CD4-positive, CD25-positive, alpha-beta regulatory T cell (primary cell): ENCODE results near the gene MSN. TPM values are rescaled to one million over a fixed set of nuclear protein-coding genes. Genes with fewer than 3 reads are reported as not detected.

Source experiments
- ATAC-seq, 2 donors: fragments of 150-1000 bp; cut with Tn5 transposase; one replicate each; pipeline ENCODE4 v1.10.0; 2021; ENCODE audit warnings: low read depth in 2 of 2, moderate number of reproducible peaks in 2 of 2, moderate library complexity in 1 of 2
- DNase-seq, 3 donors: peaks; one replicate each; pipeline versions ENCODE4 v3.0.0 to v3.0.0-alpha.2; 2012 to 2022; ENCODE audit warnings: mixed read lengths in 1 of 3
- H3K27ac ChIP-seq: one replicate; pipeline ENCODE4 v1.7.0; 2013; ENCODE audit warnings: mild to moderate bottlenecking, low read length; ENCODE audit not compliant: insufficient read depth, poor library complexity, severe bottlenecking
- H3K27me3 ChIP-seq: one replicate; pipeline ENCODE4 v1.7.0; 2013; ENCODE audit warnings: low read length; ENCODE audit not compliant: control insufficient read depth, insufficient read depth
- H3K36me3 ChIP-seq: one replicate; pipeline ENCODE4 v1.7.0; 2013; ENCODE audit warnings: mild to moderate bottlenecking, low read length, moderate library complexity; ENCODE audit not compliant: control insufficient read depth, insufficient read depth
- H3K4me1 ChIP-seq: 2 replicates; pipeline ENCODE4 v1.7.0; 2013; ENCODE audit warnings: mild to moderate bottlenecking, low read length; ENCODE audit not compliant: insufficient read depth, control insufficient read depth, poor library complexity, severe bottlenecking
- H3K4me3 ChIP-seq: one replicate; pipeline ENCODE4 v1.7.0; 2013; ENCODE audit warnings: low read depth, mild to moderate bottlenecking, low read length, moderate library complexity
- H3K9me3 ChIP-seq, 2 experiments: 1 replicate in 1 of 2; 2 replicates in 1 of 2; pipeline ENCODE4 v1.7.0; 2013; ENCODE audit warnings: low read length in 2 of 2, mild to moderate bottlenecking in 1 of 2, moderate library complexity in 1 of 2; ENCODE audit not compliant: control insufficient read depth in 2 of 2
- H3K27ac Mint-ChIP-seq, 3 donors: one replicate each; pipeline ENCODE4 v1.8.0; 2020 to 2022; ENCODE audit warnings: mild to moderate bottlenecking in 3 of 3, mixed read lengths in 3 of 3, moderate library complexity in 2 of 3
- H3K27me3 Mint-ChIP-seq: one replicate; pipeline ENCODE4 v1.8.0; 2022; ENCODE audit warnings: mild to moderate bottlenecking, mixed read lengths
- H3K36me3 Mint-ChIP-seq: one replicate; pipeline ENCODE4 v1.8.0; 2020; ENCODE audit warnings: mixed read lengths
- H3K4me1 Mint-ChIP-seq, 4 donors: one replicate each; pipeline ENCODE4 v1.8.0; 2020 to 2022; ENCODE audit warnings: mixed read lengths in 4 of 4, mild to moderate bottlenecking in 1 of 4
- H3K4me3 Mint-ChIP-seq, 4 donors: one replicate each; pipeline ENCODE4 v1.8.0; 2020 to 2022; ENCODE audit warnings: mild to moderate bottlenecking in 4 of 4, mixed read lengths in 4 of 4, moderate library complexity in 3 of 4
- H3K9me3 Mint-ChIP-seq, 7 donors: one replicate each; pipeline ENCODE4 v1.8.0; 2020 to 2022; ENCODE audit warnings: mixed read lengths in 7 of 7, mild to moderate bottlenecking in 3 of 7, moderate library complexity in 2 of 7
- polyA plus RNA-seq, 4 donors: library from polyadenylated mRNA; unstranded; fragments of 300-500 nt; fragmentation: Illumina TruSeq; gene quantifications; one replicate each; pipeline ENCODE4 v1.2.3, GENCODE V29; 2021
- total RNA-seq: library from RNA; stranded (reverse); gene quantifications from one replicate; pipeline ENCODE4 v1.2.3, GENCODE V29; 2022

MSN gene
- total and polyA plus RNA-seq, 5 donors from 2014 or later = 339 to 527 (median 438) TPM

GRCh38 chrX:65688403-65688871, 21.0 kb downstream of the MSN start:
- Mint-ChIP-seq H3K27me3 (no peaks in the 10 kb centered on the region), H3K4me1 (peaks cover 36 to 97% (median 66%) of the 10 kb centered on the region in 4 donors), H3K4me3 (peak overlapping the region; percentile 16 to 80 (median 35)), H3K36me3 (peaks cover 25% of the 10 kb centered on the region), H3K27ac (peak overlapping the region; percentile 83 to 93 (median 85)), H3K9me3 (no peaks in the 10 kb centered on the region)
- Histone ChIP-seq H3K4me1 (peaks cover 85% of the 10 kb centered on the region), H3K9me3 (no peaks in the 10 kb centered on the region), H3K27ac (peak overlapping the region; percentile 39), H3K36me3 (no peaks in the 10 kb centered on the region), H3K4me3 (peak overlapping the region; percentile 38), H3K27me3 (no peaks in the 10 kb centered on the region)
- DNase-seq = no peak
- no peak for ATAC-seq

GRCh38 chrX:65689377-65689776, 21.9 kb downstream of the MSN start:
- Mint-ChIP-seq H3K9me3 (no peaks in the 10 kb centered on the region), H3K36me3 (peaks cover 25% of the 10 kb centered on the region), H3K4me3 (peak overlapping the region in 3 of 4 donors; percentile 49 to 80 (median 69)), H3K27ac (peak overlapping the region; percentile 13 to 93 (median 83)), H3K27me3 (no peaks in the 10 kb centered on the region), H3K4me1 (peaks cover 37 to 100% (median 71%) of the 10 kb centered on the region in 4 donors)
- peak overlapping the region; percentile 39 for H3K27ac ChIP-seq
- peaks cover 88% of the 10 kb centered on the region for H3K4me1 ChIP-seq
- DNase-seq = no peak
- H3K9me3 ChIP-seq = no peaks in the 10 kb centered on the region
- no peaks in the 10 kb centered on the region for H3K27me3 ChIP-seq
- ATAC-seq = no peak
- peak overlapping the region; percentile 38 for H3K4me3 ChIP-seq
- H3K36me3 ChIP-seq = no peaks in the 10 kb centered on the region

GRCh38 chrX:65690057-65690855, 22.8 kb downstream of the MSN start:
- ATAC-seq = no peak
- peak overlapping the region; percentile 38 for H3K4me3 ChIP-seq
- H3K9me3 ChIP-seq = no peaks in the 10 kb centered on the region
- Mint-ChIP-seq H3K4me1 (peaks cover 33 to 100% (median 72%) of the 10 kb centered on the region in 4 donors), H3K36me3 (peaks cover 26% of the 10 kb centered on the region), H3K27ac (peak overlapping the region in 2 of 3 donors; percentile 83 to 93), H3K9me3 (no peaks in the 10 kb centered on the region), H3K4me3 (peak overlapping the region; percentile 2 to 80 (median 72)), H3K27me3 (no peaks in the 10 kb centered on the region)
- H3K36me3 ChIP-seq = no peaks in the 10 kb centered on the region
- no peak for DNase-seq
- peak overlapping the region; percentile 39 for H3K27ac ChIP-seq
- peaks cover 88% of the 10 kb centered on the region for H3K4me1 ChIP-seq
- no peaks in the 10 kb centered on the region for H3K27me3 ChIP-seq

GRCh38 chrX:65695849-65696449, 28.5 kb downstream of the MSN start:
- Histone ChIP-seq H3K36me3 (peaks cover 2% of the 10 kb centered on the region), H3K9me3 (no peaks in the 10 kb centered on the region), H3K4me1 (peaks cover 85% of the 10 kb centered on the region), H3K27me3 (no peaks in the 10 kb centered on the region), H3K4me3 (peak overlapping the region; percentile 76), H3K27ac (peak overlapping the region; percentile 82)
- peaks cover 42 to 100% (median 66%) of the 10 kb centered on the region in 4 donors for H3K4me1 Mint-ChIP-seq
- peak overlapping the region; percentile 92 to 100 (median 96) for H3K27ac Mint-ChIP-seq
- no peaks in the 10 kb centered on the region for H3K27me3 Mint-ChIP-seq
- no peak for DNase-seq
- peak overlapping the region; percentile 76 to 91 (median 84) for H3K4me3 Mint-ChIP-seq
- H3K9me3 Mint-ChIP-seq = peaks cover 0 to 1% (median 0%) of the 10 kb centered on the region in 7 donors
- ATAC-seq = no peak
- peaks cover 15% of the 10 kb centered on the region for H3K36me3 Mint-ChIP-seq

GRCh38 chrX:65696613-65697012, 29.2 kb downstream of the MSN start:
- Histone ChIP-seq H3K4me1 (peaks cover 86% of the 10 kb centered on the region), H3K27ac (peak overlapping the region; percentile 82), H3K27me3 (no peaks in the 10 kb centered on the region), H3K9me3 (no peaks in the 10 kb centered on the region), H3K36me3 (peaks cover 5% of the 10 kb centered on the region), H3K4me3 (peak overlapping the region; percentile 76)
- Mint-ChIP-seq H3K36me3 (peaks cover 19% of the 10 kb centered on the region), H3K4me1 (peaks cover 48 to 100% (median 68%) of the 10 kb centered on the region in 4 donors), H3K27ac (peak overlapping the region; percentile 78 to 96 (median 92)), H3K4me3 (peak overlapping the region; percentile 76 to 91 (median 84)), H3K27me3 (no peaks in the 10 kb centered on the region), H3K9me3 (peaks cover 0 to 1% (median 0%) of the 10 kb centered on the region in 7 donors)
- no peak for ATAC-seq
- peak in 1 of 3 donors; percentile 48 for DNase-seq

GRCh38 chrX:65697211-65697641, 29.8 kb downstream of the MSN start:
- Mint-ChIP-seq H3K4me1 (peaks cover 46 to 99% (median 65%) of the 10 kb centered on the region in 4 donors), H3K9me3 (peaks cover 0 to 1% (median 0%) of the 10 kb centered on the region in 7 donors), H3K27me3 (no peaks in the 10 kb centered on the region), H3K27ac (peak overlapping the region; percentile 92 to 96 (median 94)), H3K36me3 (peaks cover 16% of the 10 kb centered on the region), H3K4me3 (peak overlapping the region; percentile 76 to 91 (median 84))
- no peak for DNase-seq
- no peaks in the 10 kb centered on the region for H3K9me3 ChIP-seq
- peaks cover 7% of the 10 kb centered on the region for H3K36me3 ChIP-seq
- H3K27ac ChIP-seq = peak overlapping the region; percentile 82
- H3K27me3 ChIP-seq = no peaks in the 10 kb centered on the region
- ATAC-seq = no peak
- peaks cover 84% of the 10 kb centered on the region for H3K4me1 ChIP-seq
- peak overlapping the region; percentile 76 for H3K4me3 ChIP-seq

GRCh38 chrX:65697915-65698796, 30.7 kb downstream of the MSN start:
- Mint-ChIP-seq H3K27ac (peak overlapping the region; percentile 92 to 96 (median 94)), H3K9me3 (peaks cover 0 to 1% (median 0%) of the 10 kb centered on the region in 7 donors), H3K4me1 (peaks cover 45 to 99% (median 66%) of the 10 kb centered on the region in 4 donors), H3K4me3 (peak overlapping the region; percentile 76 to 91 (median 84)), H3K27me3 (no peaks in the 10 kb centered on the region), H3K36me3 (peaks cover 15% of the 10 kb centered on the region)
- DNase-seq (peak; percentile 52 to 93 (median 78)), ATAC-seq (peak; percentile 88 to 90)
- Histone ChIP-seq H3K27me3 (no peaks in the 10 kb centered on the region), H3K4me3 (peak overlapping the region; percentile 76), H3K4me1 (peaks cover 91% of the 10 kb centered on the region), H3K9me3 (no peaks in the 10 kb centered on the region), H3K36me3 (peaks cover 7% of the 10 kb centered on the region), H3K27ac (peak overlapping the region; percentile 82)
